Activated T-cell treated with anti-CD3 and anti-CD28 coated beads for 4 hours (primary cell): ENCODE results near the gene SPEG.

Experiments
- DNase-seq: peaks from one replicate; pipeline ENCODE4 v3.0.0-alpha.2; 2020

The SPEG gene

GRCh38 chr2:219536967-219537366 lies 102.3 kb downstream of the SPEG start:
- no peak for DNase-seq

GRCh38 chr2:219537657-219538488 lies 103.2 kb downstream of the SPEG start:
- DNase-seq = no peak

DNA sequence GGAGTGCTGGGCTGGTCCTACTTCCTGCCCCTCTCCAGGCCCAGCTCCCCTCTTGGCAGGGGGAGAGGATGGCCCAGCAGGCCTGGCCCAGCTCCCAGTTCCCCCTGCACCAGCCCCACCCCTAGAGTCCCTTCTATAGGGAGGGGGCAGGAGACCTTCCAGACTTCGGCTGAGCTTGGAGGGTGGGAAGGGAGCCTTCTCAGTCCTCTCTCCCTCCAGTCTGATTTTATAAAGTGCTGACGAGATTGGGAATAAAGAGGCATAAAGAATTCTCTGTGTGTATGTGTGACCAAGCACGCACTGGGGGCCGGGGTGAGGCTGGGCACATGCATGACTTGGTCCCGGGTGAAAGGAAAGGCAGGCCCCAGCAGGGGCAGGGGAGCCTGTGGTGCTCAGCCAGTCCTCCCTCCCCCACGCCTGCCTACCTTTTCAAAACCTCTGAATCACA lies 103.9 kb downstream of the SPEG start:
- DNase-seq = no peak

DNA sequence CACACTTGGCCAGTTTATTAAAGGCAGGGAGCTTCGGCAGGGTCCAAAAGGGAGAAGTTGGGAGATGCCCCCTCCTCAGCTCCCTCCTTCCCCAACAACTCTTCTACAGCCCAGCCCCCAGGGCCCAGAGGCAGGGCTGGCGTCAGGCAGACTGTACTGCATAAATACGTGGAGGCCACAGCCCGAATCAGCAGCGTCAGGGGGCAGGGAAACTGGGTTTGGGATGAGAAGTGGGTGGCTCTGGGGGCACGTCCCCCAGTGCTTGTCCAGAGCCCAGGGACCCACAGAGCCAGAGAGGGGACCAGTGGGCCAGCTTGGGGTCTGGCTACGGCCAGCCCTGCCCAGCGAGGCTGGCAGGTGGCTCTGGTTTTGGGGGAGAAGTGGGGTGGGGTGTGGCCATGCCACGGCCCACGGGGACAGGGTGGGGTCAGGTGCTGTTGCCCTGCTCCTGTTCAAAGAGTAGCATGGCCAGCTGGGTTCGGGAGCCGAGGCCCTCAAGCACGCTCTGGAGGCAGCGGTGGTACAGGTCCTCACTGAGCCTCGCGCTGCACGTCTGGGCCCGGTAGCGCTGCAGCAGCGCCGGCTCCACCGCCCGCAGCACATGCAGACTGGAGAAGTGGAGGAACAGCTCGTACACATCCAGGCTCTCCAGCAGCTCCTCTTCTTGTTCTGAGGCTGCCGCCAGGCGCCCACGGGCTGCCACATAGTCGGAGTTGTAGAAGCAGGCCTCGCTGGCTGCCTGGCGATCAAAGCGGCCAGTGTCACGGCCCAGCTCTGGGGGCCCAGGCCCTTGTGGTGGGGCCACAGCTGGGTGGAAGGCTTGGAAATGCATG lies 104.5 kb downstream of the SPEG start:
- no peak for DNase-seq

DNA sequence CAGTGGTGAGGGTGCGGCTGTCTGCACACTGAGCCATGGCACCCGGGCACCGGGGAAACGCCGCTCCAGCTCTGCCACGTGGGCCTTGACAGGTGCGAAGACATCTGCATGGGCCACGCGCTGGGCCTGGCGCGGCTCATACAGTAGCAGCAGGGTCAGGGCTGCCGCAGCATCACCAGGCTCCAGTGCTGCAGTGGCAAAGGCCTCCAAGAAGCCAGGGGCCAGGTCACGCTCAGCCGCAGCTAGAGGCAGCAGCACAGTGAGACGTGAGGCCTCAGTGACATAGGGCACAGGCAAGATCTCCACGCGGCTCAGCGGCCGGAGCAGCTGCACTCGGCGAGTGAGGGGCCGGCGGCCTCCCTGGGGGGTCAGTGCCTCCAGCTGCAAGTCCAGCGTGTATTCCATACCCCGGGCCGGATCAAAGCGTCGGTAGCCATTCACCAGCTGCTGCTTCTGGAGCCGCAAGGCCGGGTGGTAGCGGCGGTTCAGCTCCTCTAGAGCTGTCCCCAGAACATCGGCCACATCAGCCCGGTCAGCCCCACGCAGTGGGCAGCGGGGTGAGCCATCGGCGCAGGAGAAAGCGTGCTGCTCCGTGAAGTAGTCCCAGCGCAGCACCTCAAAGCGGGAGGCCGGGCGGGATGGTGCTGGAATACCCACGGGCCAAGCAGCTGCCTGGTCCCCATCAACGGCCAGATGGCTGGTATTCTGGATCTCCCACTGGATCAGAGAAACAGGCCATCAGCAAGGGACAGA lies 105.5 kb downstream of the SPEG start:
- DNase-seq = no peak

DNA sequence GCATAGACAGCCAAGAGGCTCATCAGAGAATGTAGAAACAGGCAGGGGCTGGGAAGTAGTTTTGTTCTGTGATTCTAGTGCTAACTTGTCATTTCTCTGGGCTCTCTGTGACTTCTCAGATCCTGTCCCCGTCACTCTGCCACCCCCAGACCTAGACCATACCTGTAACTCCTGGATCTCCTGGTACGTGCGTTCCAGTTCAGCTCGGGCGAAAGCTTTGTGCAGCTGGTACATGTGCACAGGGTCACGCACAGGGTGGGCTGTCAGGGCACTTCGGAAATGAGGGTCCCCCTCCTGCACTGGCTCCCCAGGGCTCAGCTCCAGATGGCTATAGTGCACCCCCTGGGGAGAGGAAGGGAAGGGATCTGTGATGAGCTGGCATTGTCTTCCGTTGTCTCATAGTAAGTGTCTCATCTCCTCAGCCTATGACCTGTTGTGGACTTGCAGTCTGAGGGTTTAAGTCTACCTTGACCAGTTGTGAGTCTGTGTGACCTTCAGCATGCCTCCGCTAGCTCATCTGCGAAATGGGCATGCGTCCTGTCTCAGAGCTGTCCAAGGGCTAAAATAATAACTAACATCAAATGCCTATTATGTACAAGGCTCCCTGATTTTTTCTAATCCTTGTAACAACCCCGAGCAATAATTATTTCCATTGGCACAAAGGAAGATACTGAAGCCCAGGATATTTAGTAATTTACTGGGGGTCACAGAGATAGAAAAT lies 106.3 kb downstream of the SPEG start:
- DNase-seq = no peak

- DNase-seq = peak; percentile 82
These were observed 107.1 kb downstream of the SPEG start for GRCh38 chr2:219541611-219542180.

DNA sequence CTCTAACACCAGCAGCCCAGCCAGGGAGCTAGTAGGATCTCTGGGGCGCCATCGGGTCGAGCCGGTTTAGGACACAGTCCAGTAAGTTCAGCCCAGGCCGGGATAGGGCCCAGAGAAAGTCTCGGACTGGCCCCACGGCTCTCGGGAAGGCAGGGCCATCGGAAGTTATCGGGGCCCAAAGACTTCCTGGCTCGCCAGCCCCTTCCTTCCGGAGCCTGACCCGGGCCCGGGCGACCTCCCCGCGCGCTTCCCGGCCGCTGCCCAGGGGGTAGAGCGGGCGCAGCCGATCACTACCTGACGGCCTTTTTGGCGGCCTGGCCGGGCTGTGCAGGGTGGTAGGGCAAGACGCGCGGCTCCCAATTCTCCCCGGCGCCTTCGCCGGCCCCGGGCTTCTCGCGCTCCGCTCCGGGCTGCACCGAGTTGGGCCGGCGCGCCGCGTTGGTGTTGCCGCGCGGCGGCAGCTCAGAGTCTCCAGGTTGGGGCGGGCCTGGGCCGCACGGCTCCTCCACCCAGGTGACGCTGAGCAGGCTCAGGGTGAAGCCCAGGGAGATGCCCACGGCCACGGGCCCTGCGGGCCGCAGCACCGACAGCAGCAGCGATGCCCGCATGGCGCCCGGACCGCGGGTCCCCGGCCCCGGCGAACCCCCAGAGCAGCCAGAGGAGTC lies 108.4 kb downstream of the SPEG start:
- no peak for DNase-seq

DNA sequence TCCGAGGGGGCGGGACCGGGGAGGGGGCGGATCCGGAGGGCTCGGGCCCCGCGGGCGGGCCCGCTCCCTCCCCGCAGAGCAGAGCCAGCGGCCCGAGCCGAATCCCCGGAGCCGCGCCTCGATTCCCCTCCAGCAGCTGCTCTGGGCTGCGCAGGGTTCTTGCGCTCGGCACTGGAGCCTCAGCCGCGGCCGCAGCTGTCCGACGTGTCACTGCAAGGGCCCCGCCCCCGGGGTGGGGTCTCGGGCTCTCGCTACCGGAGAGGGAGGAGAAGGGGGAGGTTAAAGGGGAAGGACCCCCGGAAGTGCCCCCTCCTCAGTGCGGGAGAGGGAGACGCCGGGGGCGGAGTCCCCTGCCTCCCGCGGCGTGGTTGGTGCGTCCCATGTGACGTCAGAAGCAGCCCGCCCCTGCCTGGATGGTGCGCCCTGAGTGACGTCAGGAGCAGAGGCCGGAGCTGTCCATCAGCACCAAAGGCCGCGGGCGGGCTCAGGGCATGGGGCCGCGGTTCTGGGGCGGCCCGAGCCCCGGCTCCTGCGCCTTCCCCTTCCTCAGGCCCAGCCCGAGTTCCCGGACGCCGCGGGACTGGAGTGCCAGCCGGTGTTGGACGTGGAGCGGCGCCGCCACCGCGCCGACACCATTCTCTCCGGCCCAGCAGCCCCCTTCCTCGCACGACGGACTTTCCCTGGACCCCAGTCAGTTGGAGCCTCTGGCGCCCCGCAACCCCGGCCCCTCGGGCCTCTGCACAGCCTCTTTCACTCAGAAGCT lies 109.1 kb downstream of the SPEG start, which contains the start of the genes CHPF and TMEM198:
CHPF (minus strand) TSS at position 214 of the 763 bp plus-strand sequence. CDS start 271 bp downstream, outside the sequence.
TMEM198 (plus strand) TSS at position 433 of the 763 bp plus-strand sequence. CDS start 700 bp downstream, outside the sequence.
- peak; percentile 82 for DNase-seq

- no peak for DNase-seq
These were observed 109.9 kb downstream of the SPEG start for GRCh38 chr2:219544567-219544966.

DNA sequence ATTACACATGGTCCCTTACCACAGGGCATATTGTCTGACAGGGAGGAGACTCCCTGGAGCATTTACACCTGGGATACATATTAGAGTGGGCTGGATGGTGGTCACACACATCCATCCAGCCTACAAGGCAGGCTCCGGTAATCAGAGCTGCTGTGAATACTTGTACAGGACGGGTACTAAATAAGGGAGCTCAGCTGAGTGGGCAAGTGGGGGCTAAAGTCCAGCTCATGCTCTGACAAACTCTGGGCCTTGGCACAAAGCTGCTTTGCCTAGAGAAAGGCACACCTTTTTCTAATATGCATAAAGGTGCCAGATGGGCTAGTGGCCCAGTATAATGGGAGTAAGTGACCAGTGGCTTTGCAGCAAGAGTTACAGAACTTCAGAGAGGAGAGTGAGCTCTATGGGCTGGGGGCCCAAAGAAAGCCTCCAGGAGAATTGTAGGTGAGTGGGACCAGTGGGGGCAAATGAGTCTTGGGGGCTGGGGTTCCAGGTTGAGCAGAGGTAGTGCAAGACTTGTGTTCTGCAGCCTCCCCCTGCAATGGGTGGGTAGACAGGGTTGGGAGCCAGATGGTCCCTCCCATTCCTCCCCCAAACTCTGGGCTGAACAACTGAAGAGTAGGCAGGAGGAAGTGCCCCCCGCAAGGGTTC lies 110.8 kb downstream of the SPEG start:
- DNase-seq = no peak

DNA sequence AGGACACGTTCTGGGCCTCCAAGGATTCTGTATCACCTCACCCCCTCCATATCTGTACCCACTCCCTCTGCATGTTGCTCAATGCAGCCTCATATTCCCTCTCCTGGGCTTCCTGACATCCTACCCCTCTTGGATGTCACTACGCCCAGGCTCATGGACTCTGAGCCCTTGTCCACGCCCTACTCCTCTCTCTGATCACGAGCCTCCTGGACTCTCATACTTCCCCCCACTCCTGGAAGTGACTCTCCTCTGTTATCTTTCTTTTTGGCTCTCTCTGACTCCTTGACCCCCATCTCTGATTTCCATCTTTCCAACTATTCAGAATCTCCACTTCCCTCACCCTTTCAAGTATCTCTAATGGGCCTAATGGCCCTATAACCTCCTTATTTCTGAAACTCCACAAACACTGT lies 111.3 kb downstream of the SPEG start:
- no peak for DNase-seq

- DNase-seq = no peak
These were observed 113.0 kb downstream of the SPEG start for GRCh38 chr2:219547621-219548020.
